Nephron progenitor cell (in vitro differentiated cells): ENCODE data around the gene IQCM.

ENCODE experiments used
- DNase-seq: peaks from one replicate; pipeline ENCODE4 v3.0.0; 2021
- H3K27ac Mint-ChIP-seq: 2 replicates; pipeline ENCODE4 v1.8.0; 2021; ENCODE audit warnings: mild to moderate bottlenecking, moderate library complexity, mixed read lengths
- H3K27me3 Mint-ChIP-seq: 2 replicates; pipeline ENCODE4 v1.8.0; 2021; ENCODE audit warnings: mild to moderate bottlenecking, low read depth, mixed read lengths; ENCODE audit not compliant: poor library complexity
- H3K36me3 Mint-ChIP-seq: 2 replicates; pipeline ENCODE4 v1.8.0; 2021; ENCODE audit warnings: low read depth, mixed read lengths
- H3K4me1 Mint-ChIP-seq: 2 replicates; pipeline ENCODE4 v1.8.0; 2021; ENCODE audit warnings: mixed read lengths
- H3K4me3 Mint-ChIP-seq: 2 replicates; pipeline ENCODE4 v1.8.0; 2021; ENCODE audit warnings: mild to moderate bottlenecking, moderate library complexity, mixed read lengths
- H3K9me3 Mint-ChIP-seq: 2 replicates; pipeline ENCODE4 v1.8.0; 2021; ENCODE audit warnings: mild to moderate bottlenecking, moderate library complexity, mixed read lengths
- CTCF ChIP-seq: fragments of 200-600 bp; sonication (generic); IDR thresholded peaks from 2 replicates; pipeline ENCODE4 v1.5.0; 2021; ENCODE audit warnings: antibody characterized with exemption

The IQCM gene

DNA sequence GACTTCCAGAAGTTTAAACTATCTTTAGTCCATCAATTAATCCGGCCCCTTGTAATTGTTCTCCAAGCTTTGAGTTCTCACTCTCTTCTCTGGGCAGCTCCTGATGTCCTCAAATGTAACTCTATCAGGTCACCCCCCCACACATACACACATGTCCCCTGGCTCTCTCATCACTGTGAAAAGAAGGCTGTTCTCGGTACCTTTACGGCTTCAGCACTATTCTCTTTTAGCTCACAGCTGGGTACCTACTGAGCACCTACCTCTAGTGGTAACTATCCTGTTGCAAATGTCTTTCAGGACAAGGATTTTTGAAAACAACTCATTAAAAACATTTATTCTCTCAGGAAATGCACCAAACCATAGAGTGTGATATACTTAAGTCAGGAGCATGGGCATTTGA is 115.4 kb downstream of the IQCM start:
- H3K4me1 Mint-ChIP-seq, result no peaks in the 10 kb centered on the region
- H3K27me3 Mint-ChIP-seq, result peaks cover 2% of the 10 kb centered on the region
- DNase-seq, result no peak
- no peak for TF ChIP-seq CTCF
- H3K9me3 Mint-ChIP-seq, result no peaks in the 10 kb centered on the region
- H3K4me3 Mint-ChIP-seq, result no peak overlapping the region
- H3K36me3 Mint-ChIP-seq, result no peaks in the 10 kb centered on the region
- H3K27ac Mint-ChIP-seq, result no peak overlapping the region

- Mint-ChIP-seq H3K27ac (no peak overlapping the region), H3K36me3 (no peaks in the 10 kb centered on the region), H3K27me3 (peaks cover 2% of the 10 kb centered on the region), H3K4me3 (no peak overlapping the region), H3K9me3 (no peaks in the 10 kb centered on the region), H3K4me1 (no peaks in the 10 kb centered on the region)
- TF ChIP-seq CTCF, result no peak
- DNase-seq, result no peak
These were observed 116.0 kb downstream of the IQCM start for GRCh38 chr4:149699642-149700041.

DNA sequence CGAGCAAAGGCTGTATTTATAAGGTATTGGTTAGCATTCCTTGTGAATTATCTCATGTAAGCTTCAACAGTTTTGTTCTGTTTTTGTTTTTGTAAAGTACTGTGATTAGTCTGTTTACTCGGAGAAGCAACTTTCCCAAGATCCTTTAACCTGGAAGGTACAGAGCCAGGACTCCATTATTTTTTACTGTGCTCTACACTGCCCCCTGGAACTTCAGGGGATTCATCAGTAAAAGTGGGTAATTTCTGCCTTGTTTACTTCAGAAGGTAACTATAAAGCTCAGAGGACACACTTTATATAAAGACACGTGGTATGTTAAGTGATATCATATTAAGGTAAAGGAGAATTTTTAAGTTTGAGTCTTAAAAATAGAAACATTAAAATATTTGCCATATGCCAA is 124.9 kb downstream of the IQCM start:
- Mint-ChIP-seq H3K4me1 (no peaks in the 10 kb centered on the region), H3K27me3 (peaks cover 2% of the 10 kb centered on the region), H3K9me3 (peaks cover 8% of the 10 kb centered on the region), H3K4me3 (no peak overlapping the region), H3K36me3 (no peaks in the 10 kb centered on the region), H3K27ac (no peak overlapping the region)
- no peak for DNase-seq
- peak; percentile 16 for TF ChIP-seq CTCF

DNA sequence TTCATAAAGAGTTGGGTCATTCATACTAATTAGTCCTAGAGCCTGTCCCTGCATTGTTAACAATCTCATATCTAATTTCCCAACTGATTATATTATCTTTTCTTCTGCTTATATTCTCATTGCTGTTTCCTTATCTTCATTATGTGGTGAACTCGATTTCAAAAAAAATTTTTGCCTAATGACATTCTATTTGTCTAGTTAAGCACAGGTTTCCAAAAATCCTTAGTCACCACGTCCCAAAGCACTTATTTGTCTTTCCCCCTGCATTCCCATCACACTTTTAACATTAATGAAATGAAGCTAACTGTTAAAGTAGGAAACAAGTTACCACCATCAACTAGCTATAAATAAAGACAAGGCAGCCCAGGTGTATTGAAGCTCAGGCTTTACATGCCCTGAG is 131.1 kb downstream of the IQCM start:
- Mint-ChIP-seq H3K4me3 (no peak overlapping the region), H3K4me1 (no peaks in the 10 kb centered on the region), H3K27ac (no peak overlapping the region), H3K9me3 (peaks cover 8% of the 10 kb centered on the region), H3K27me3 (no peaks in the 10 kb centered on the region), H3K36me3 (no peaks in the 10 kb centered on the region)
- no peak for TF ChIP-seq CTCF
- no peak for DNase-seq

GRCh38 chr4:149676076-149676475 is 139.6 kb downstream of the IQCM start:
- H3K9me3 Mint-ChIP-seq, result peaks cover 9% of the 10 kb centered on the region
- H3K27me3 Mint-ChIP-seq, result peaks cover 3% of the 10 kb centered on the region
- TF ChIP-seq CTCF, result no peak
- no peaks in the 10 kb centered on the region for H3K36me3 Mint-ChIP-seq
- DNase-seq, result no peak
- no peaks in the 10 kb centered on the region for H3K4me1 Mint-ChIP-seq
- no peak overlapping the region for H3K27ac Mint-ChIP-seq
- H3K4me3 Mint-ChIP-seq, result no peak overlapping the region

DNA sequence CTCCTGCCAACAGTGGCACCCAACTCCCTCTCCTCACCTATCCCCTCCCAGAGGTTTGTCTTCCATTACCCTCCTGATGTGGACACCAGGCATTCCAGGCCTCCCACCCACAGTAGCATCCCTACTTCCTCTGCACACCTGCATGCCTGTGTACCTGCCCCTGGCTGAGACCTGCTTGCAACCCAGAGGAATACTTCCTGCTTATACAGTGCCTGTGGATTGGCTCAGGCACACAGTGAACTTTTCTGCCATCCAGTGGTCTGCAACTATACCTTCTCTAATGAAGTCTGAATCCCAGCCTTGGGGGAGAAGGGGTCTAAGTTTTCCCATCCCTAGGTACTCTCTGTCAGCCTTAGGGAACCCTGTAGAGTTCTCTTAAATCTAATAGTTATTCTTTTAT is 169.9 kb downstream of the IQCM start:
- H3K4me3 Mint-ChIP-seq, result no peak overlapping the region
- H3K27ac Mint-ChIP-seq, result no peak overlapping the region
- H3K27me3 Mint-ChIP-seq, result peaks cover 1% of the 10 kb centered on the region
- H3K9me3 Mint-ChIP-seq, result no peaks in the 10 kb centered on the region
- no peak for DNase-seq
- H3K4me1 Mint-ChIP-seq, result no peaks in the 10 kb centered on the region
- no peaks in the 10 kb centered on the region for H3K36me3 Mint-ChIP-seq
- TF ChIP-seq CTCF, result no peak
